NK-92 (cell line): ENCODE data around the gene MT1H.
"Not testable (repeated sequence)": the region's sequence is repeated elsewhere in the genome, so short reads cannot be mapped to it uniquely, and the experiment has no call there.

ENCODE experiments used
- DNase-seq: peaks from one replicate; lab custom pipeline; 2025; ENCODE audit not compliant: unreplicated experiment; lab: John Stamatoyannopoulos, UW

MT1H gene

DNA sequence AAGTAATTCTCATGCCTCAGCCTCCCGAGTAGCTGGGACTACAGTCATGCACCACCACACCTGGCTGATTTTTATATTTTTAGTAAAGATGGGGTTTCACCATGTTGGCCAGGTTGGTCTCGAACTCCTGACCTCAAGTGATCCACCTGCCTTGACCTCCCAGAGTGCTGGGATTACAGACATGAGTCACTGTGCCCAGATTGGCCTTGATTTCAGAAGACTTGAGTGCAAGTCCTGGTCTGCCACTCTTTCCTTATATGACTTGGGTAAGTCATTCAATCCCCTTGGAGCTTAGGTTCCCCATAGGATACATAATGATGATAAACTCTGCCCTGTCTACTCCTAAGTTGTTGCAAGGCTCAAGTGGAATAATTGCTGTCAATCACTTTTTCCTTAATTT lies 47.9 kb downstream of the MT1H start:
- DNase-seq, result not testable (repeated sequence)
